GM11168 (cell line): ENCODE data around the gene P2RY11.

Experiments used
- in situ Hi-C: fragments of 300-500 bp; cut with MboI; formaldehyde crosslinking; loops from one replicate; pipeline ENCODE4 v1.12.0; 2022; ENCODE audit warnings: low sequenced_read_pairs; ENCODE audit not compliant: unreplicated experiment

P2RY11 gene

GRCh38 chr19:10092648-10093294 lies 18.7 kb upstream of the P2RY11 start:
- in situ Hi-C loops, result no loop called here

GRCh38 chr19:10093295-10094186 lies 18.0 kb upstream of the P2RY11 start:
- in situ Hi-C loops, result no loop called here

GRCh38 chr19:10095622-10095947 lies 15.9 kb upstream of the P2RY11 start:
- in situ Hi-C loops, result no loop called here

GRCh38 chr19:10095948-10096614 lies 15.4 kb upstream of the P2RY11 start:
- in situ Hi-C loops, result no loop called here

GRCh38 chr19:10096615-10096963 lies 14.9 kb upstream of the P2RY11 start:
- in situ Hi-C loops, result no loop called here

- in situ Hi-C loops, result no loop called here
Observed at GRCh38 chr19:10100163-10100785, 11.2 kb upstream of the P2RY11 start.

GRCh38 chr19:10102787-10103236 lies 8.7 kb upstream of the P2RY11 start:
- in situ Hi-C loops, result no loop called here

- in situ Hi-C loops, result no loop called here
Observed at GRCh38 chr19:10104130-10104513, 7.4 kb upstream of the P2RY11 start.

GRCh38 chr19:10104665-10105508 lies 6.6 kb upstream of the P2RY11 start:
- in situ Hi-C loops, result no loop called here

GRCh38 chr19:10105509-10106099 lies 5.9 kb upstream of the P2RY11 start:
- in situ Hi-C loops, result no loop called here

GRCh38 chr19:10106100-10106936 lies 5.2 kb upstream of the P2RY11 start, which contains the start of gene PPAN:
Gene PPAN (plus strand): TSS chr19:10106362. CDS start chr19:10106395, 33 bp downstream.
- in situ Hi-C loops, result no loop called here

GRCh38 chr19:10107254-10107653 lies 4.2 kb upstream of the P2RY11 start:
- in situ Hi-C loops, result no loop called here

- in situ Hi-C loops, result no loop called here
Observed at GRCh38 chr19:10107817-10108367, 3.6 kb upstream of the P2RY11 start.

- in situ Hi-C loops, result no loop called here
Observed at GRCh38 chr19:10109528-10109927, 2.0 kb upstream of the P2RY11 start.

GRCh38 chr19:10110076-10110971 lies 1.2 kb upstream of the P2RY11 start:
- in situ Hi-C loops, result no loop called here

GRCh38 chr19:10110972-10111317 lies 548 bp upstream of the P2RY11 start:
- in situ Hi-C loops, result no loop called here

- in situ Hi-C loops, result no loop called here
Observed at GRCh38 chr19:10112037-10112761, 706 bp downstream of the P2RY11 start.
